Loucy (cell line): Measurements from ENCODE around the gene KIF3B.
"Not testable (repeated sequence)": the region's sequence is repeated elsewhere in the genome, so short reads cannot be mapped to it uniquely, and the experiment has no call there.

Experiments used
- EZH2phosphoT487 ChIP-seq: fragments of 200-600 bp; IDR thresholded peaks from 2 replicates; pipeline ENCODE4 v1.6.1; 2018; ENCODE audit warnings: antibody characterized with exemption, mild to moderate bottlenecking, moderate library complexity, borderline replicate concordance
- TF ChIP-seq, protein P1 (sequence below): fragments of 200-600 bp; sonication (generic); conservative IDR thresholded peaks from 2 replicates; pipeline ENCODE4 v1.5.1; 2014; ENCODE audit warnings: mild to moderate bottlenecking, antibody characterized with exemption, low read length

- TF ChIP-seq, protein P1, sequence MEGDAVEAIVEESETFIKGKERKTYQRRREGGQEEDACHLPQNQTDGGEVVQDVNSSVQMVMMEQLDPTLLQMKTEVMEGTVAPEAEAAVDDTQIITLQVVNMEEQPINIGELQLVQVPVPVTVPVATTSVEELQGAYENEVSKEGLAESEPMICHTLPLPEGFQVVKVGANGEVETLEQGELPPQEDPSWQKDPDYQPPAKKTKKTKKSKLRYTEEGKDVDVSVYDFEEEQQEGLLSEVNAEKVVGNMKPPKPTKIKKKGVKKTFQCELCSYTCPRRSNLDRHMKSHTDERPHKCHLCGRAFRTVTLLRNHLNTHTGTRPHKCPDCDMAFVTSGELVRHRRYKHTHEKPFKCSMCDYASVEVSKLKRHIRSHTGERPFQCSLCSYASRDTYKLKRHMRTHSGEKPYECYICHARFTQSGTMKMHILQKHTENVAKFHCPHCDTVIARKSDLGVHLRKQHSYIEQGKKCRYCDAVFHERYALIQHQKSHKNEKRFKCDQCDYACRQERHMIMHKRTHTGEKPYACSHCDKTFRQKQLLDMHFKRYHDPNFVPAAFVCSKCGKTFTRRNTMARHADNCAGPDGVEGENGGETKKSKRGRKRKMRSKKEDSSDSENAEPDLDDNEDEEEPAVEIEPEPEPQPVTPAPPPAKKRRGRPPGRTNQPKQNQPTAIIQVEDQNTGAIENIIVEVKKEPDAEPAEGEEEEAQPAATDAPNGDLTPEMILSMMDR, result not testable (repeated sequence)
- not testable (repeated sequence) for TF ChIP-seq EZH2phosphoT487
Measured at GRCh38 chr20:32322260-32322659, 44.8 kb downstream of the KIF3B start.
